HG02885 (cell line): Measurements from ENCODE around the gene STIM2.
A peak's percentile ranks its signal among the peaks of the same experiment; 100 is the strongest.
"Not testable (repeated sequence)": the region's sequence is repeated elsewhere in the genome, so short reads cannot be mapped to it uniquely, and the experiment has no call there.

Experiments
- ATAC-seq: cut with Tn5 transposase; IDR thresholded peaks from one replicate; pipeline ENCODE4 v1.9.1; 2021; ENCODE audit warnings: mild to moderate bottlenecking; ENCODE audit not compliant: unreplicated experiment, poor library complexity

Gene STIM2

GRCh38 chr4:26945794-26946193, 85.2 kb downstream of the STIM2 start:
- no peak for ATAC-seq

DNA sequence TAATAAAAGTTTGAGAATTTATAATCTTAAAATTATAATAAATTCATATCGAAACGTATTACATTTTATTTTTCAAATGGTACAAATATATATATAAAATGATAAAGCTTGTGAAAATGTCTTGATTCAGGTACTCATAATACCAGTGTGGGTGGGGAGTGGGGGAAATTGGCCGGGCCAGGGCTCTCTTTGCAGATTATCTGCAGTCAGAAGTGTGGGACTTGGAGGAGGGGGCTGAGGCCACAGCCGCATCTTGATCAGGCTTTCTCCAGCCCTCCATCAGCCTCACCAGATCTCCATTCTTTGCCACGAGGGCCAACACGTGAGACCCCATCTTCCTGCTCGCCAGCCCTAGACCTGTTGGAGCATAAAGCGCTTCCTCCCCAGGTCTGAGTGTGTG, 86.7 kb downstream of the STIM2 start:
- ATAC-seq = no peak

- ATAC-seq = no peak
Observed at GRCh38 chr4:26950446-26950845, 89.8 kb downstream of the STIM2 start.

DNA sequence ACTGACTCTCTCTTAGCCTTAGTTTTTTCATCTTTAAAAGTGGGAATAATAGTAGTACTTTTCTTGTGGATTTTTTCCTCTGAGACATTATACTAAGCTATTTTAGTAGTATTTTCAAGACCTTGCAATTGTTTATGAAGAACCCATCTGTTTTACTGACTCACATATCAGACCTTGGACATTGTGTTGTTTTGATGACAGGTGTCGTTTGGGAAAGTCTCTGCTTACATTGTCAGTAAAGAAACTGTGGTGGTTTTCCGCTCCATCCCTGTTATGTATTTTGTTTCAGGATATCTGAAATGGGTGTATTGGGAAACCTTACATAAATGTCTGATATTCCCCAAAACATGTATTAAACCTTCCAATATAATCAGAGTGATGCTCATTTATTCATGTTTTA, 92.2 kb downstream of the STIM2 start:
- ATAC-seq = no peak

- no peak for ATAC-seq
Observed at GRCh38 chr4:26953366-26953765, 92.7 kb downstream of the STIM2 start.

DNA sequence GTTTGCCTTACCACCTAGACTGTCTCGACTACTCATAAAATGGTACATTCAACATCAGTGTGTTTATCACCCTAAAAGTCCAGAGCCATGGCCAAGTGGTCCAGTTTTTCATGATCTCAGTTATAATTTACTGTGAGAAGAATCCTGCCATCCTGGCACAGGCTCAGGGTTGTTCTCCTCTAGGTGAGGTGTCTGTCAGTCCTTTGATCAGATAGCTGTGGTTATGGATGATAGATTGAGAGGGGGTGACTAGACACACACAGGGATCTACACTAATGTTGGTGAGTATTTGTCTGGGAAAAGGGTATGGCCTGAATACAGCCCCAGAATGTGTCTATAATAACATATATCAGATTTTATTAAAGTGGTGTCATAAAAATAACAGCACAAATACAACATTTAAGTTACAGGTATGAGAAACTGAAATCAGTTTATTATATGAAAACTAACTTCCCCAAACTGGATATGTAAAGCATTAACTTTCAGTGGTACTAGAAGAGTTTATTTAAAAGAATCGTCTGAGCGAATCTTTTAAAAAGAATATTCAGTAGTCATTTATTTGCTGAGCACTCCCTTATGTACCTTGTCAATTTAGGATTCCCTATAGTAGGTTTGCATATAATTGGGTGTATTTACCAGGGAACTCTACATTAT, 93.3 kb downstream of the STIM2 start:
- ATAC-seq = no peak

DNA sequence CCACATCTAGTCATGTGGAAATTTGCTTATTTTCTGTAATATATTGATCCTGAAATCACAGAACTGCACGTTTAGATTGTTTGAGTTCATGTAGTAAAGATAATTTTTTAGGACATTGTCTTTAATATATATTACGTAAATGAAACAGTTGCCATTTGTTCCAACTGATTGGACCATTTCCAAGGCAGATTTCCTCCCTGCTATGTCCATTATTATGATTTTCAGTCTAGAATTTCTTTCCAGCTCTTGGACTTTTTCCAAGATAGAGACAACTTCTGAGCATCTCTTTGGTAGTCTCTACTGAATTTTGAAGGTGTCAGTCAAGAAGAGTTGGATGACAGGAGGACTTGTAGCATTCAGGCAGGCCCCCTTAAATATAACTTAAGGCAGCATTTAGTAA, 94.6 kb downstream of the STIM2 start:
- ATAC-seq = no peak

GRCh38 chr4:26958925-26959653, 98.4 kb downstream of the STIM2 start:
- peak; percentile 38 for ATAC-seq

DNA sequence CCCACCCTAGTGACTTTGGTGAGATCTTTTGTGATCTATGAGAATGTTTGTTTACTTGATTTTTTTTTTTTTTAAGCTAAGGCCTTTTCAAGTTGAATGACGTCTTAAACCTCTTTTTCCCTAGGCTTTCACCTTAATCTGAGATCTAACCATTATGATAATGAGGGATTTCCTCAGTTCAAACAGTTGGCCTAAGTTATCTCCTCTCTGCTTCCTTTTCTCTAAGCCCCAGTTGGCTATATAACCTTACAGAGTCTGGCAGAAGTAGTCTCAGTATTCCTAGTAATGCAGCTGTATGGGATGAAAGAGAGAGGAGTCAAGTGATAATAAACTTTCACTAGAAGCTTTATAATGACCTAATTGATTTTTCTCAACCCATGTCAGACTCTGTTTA, 99.0 kb downstream of the STIM2 start:
- no peak for ATAC-seq

- ATAC-seq = no peak
Observed at GRCh38 chr4:26962720-26963119, 102.1 kb downstream of the STIM2 start.

DNA sequence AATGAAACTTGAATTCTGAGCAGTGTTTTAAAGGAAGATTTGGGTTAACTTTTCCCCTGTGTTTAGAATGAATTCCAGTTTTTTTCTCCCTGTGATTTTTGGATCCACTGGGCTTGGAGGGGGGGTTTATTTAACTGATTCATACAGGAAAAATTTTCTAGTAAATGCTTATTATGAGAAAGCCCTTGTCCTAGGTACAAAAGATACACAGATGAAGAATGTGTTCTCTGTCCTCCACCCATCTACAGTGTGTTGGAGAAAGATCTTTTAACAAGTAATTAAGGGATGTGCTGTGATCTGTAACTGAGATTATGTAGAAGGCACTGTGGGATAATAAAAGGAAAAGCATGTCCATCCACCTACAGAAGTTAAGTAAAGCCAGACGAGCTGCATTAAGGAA, 103.9 kb downstream of the STIM2 start:
- ATAC-seq = peak; percentile 15

- peak; percentile 72 for ATAC-seq
Observed at GRCh38 chr4:26964994-26965393, 104.4 kb downstream of the STIM2 start.

- ATAC-seq = not testable (repeated sequence)
Observed at GRCh38 chr4:26975464-26976181, 115.0 kb downstream of the STIM2 start.

- ATAC-seq = no peak
Observed at GRCh38 chr4:26978387-26979053, 117.9 kb downstream of the STIM2 start.

DNA sequence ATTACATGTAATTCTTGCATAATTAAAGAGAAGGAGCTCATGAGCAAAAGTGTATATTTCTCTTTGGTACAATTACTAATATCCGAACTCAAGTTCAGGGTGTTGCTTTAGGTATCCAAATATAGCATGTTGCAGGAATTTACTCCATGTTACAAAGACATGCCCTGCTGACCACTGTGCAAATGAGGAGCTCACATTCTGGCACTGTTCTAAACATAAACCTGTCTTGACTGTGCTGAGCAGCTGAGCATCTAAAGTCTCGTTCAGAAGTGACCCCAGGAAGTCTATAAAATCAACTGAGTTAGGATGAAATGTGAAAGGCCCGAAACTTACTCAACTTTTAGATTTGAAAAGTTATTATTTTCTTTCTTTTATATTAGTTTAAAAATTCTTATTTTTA, 124.3 kb downstream of the STIM2 start:
- no peak for ATAC-seq

GRCh38 chr4:26985873-26986272, 125.2 kb downstream of the STIM2 start:
- peak; percentile 97 for ATAC-seq

DNA sequence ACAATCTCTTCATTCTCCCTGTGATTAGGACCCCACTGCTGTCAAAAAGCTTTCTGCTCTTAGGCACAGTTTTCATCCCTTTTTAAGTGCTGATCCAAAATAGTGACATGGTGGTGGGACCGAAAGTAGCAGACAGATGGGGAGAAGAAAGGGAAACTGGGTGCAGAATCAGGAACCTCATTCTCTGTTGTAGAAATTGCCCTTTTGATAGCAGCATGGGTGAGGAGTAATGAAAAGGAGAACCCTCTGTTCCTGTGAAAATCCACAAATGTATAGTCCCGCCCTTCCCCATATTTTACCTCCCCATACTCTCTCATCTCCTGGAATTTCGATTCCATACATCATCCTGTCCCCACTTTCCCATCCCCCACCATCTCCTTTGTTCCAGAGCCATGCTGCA, 126.5 kb downstream of the STIM2 start:
- ATAC-seq = no peak

- no peak for ATAC-seq
Observed at GRCh38 chr4:26991057-26991456, 130.4 kb downstream of the STIM2 start.

DNA sequence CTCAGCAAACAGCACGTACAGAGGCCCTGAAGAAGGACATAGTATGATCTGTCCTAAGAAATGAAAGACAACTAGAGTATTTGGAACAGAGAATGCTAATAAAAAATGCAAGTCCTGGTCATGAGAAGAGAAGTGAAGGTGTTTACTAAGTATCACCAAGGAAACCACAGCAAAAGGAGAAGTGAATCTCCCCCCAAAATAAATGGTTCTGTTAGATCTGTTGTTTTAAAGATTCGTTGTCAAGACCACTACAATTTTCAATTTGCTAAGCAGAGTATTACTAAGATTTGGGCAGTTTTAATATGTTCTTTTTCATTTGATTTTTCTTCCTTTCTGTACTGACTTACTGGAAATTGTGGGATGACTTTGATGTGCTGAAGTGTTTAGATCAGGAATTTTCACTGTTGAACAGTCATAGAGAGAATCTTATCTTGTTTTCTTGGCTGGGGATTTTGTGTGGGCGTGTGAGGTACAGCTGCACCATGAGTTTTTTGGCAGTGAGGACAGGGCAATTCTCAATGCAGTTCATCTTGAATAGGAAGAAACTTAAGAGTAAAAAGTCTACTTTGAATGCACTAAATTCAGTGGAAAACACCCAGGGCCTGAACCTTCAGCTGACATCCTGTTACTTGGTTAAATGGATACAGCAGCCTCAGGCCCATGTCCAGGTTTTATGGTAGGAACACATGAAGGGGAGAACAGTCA, 132.2 kb downstream of the STIM2 start:
- peak; percentile 95 for ATAC-seq

DNA sequence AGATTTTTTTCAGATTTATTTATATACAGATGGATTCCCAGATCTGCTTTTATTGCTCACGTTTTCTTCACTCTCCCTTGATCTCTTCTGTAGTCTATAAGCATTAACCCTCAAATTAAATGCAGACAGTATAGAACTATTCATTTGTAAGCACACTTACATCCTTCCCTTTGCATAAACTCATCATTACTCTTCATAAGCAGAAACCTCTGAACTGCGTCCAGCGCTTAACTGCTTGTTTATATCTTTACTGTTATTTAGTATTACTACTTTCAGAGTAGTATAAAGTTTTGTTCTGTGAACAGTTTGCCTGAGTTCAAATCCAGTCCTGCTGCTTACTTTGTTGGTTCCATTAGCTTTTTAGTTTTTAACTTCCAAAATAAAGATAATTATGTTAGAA, 132.9 kb downstream of the STIM2 start:
- no peak for ATAC-seq
